NT2/D1 (cell line): ENCODE measurements around the gene USP15.
"Not testable (repeated sequence)": the region's sequence is repeated elsewhere in the genome, so short reads cannot be mapped to it uniquely, and the experiment has no call there.

Source experiments
- SUZ12 ChIP-seq: IDR thresholded peaks from 2 replicates; pipeline ENCODE4 v1.6.1; 2011; ENCODE audit not compliant: insufficient read length, insufficient read depth; ENCODE audit errors: extremely low read depth
- ZNF274 ChIP-seq: IDR thresholded peaks from 2 replicates; pipeline ENCODE4 v1.6.1; 2011; ENCODE audit warnings: mild to moderate bottlenecking, low read depth, low read length

GRCh38 chr12:62455429-62455828, 195.2 kb downstream of the USP15 start:
- TF ChIP-seq ZNF274, SUZ12: not testable (repeated sequence)
